Measurements from ENCODE around the gene NWD2. TPM values are rescaled to one million over a fixed set of nuclear protein-coding genes. Genes with fewer than 3 reads are reported as not detected.

Gene NWD2
- total RNA-seq, 1 donor, result not detected

- TF ChIP-seq CTCF (IDR thresholded peaks at IDR 0.05; ENCODE audit: extremely low read depth, low read depth, low read length), result no peak
Observed at GRCh38 chr4:37241647-37242046, 2.9 kb upstream of the NWD2 start.

GRCh38 chr4:37243051-37243450, 1.5 kb upstream of the NWD2 start:
- H3K4me3 ChIP-seq (ENCODE audit: insufficient read depth, low read length), result no peak overlapping the region
- no peaks in the 10 kb centered on the region for H3K79me2 ChIP-seq (ENCODE audit: insufficient read depth, low read length)
- no peaks in the 10 kb centered on the region for H3K36me3 ChIP-seq (ENCODE audit: insufficient read depth, low read length)
- no peak for DNase-seq (ENCODE audit: insufficient read length, low spot score, missing footprints)
- H3K27ac ChIP-seq (ENCODE audit: low read depth, low read length), result no peak overlapping the region
- no peaks in the 10 kb centered on the region for H3K27me3 ChIP-seq (ENCODE audit: insufficient read depth, low read length)
- H4K20me1 ChIP-seq (ENCODE audit: insufficient read depth, low read length), result no peaks in the 10 kb centered on the region
- peaks cover 3% of the 10 kb centered on the region for H3K9me3 ChIP-seq (ENCODE audit: low read depth, low read length)
- TF ChIP-seq CTCF (IDR thresholded peaks at IDR 0.05; ENCODE audit: extremely low read depth, low read depth, low read length), result no peak
- H2AFZ ChIP-seq (ENCODE audit: low read length), result no peak overlapping the region
- H3K4me1 ChIP-seq (ENCODE audit: insufficient read depth, low read length), result no peaks in the 10 kb centered on the region
- H3K4me2 ChIP-seq (ENCODE audit: insufficient read depth, low read length), result no peak overlapping the region

More at GRCh38 chr4:37241647-37242046, 2.9 kb upstream of the NWD2 start:
- no peak overlapping the region for H3K27ac ChIP-seq (ENCODE audit: low read depth, low read length)
- H3K4me3 ChIP-seq (ENCODE audit: insufficient read depth, low read length), result no peak overlapping the region
- no peaks in the 10 kb centered on the region for H4K20me1 ChIP-seq (ENCODE audit: insufficient read depth, low read length)
- no peaks in the 10 kb centered on the region for H3K36me3 ChIP-seq (ENCODE audit: insufficient read depth, low read length)
- DNase-seq (ENCODE audit: insufficient read length, low spot score, missing footprints), result no peak
- H3K79me2 ChIP-seq (ENCODE audit: insufficient read depth, low read length), result no peaks in the 10 kb centered on the region
- H2AFZ ChIP-seq (ENCODE audit: low read length), result no peak overlapping the region
- no peak overlapping the region for H3K4me2 ChIP-seq (ENCODE audit: insufficient read depth, low read length)
- H3K4me1 ChIP-seq (ENCODE audit: insufficient read depth, low read length), result no peaks in the 10 kb centered on the region
- peaks cover 3% of the 10 kb centered on the region for H3K9me3 ChIP-seq (ENCODE audit: low read depth, low read length)
- H3K27me3 ChIP-seq (ENCODE audit: insufficient read depth, low read length), result no peaks in the 10 kb centered on the region

- no peak for DNase-seq (ENCODE audit: insufficient read length, low spot score, missing footprints)
- H2AFZ ChIP-seq (ENCODE audit: low read length), result no peak overlapping the region
- no peak overlapping the region for H3K4me2 ChIP-seq (ENCODE audit: insufficient read depth, low read length)
- no peaks in the 10 kb centered on the region for H3K4me1 ChIP-seq (ENCODE audit: insufficient read depth, low read length)
- H4K20me1 ChIP-seq (ENCODE audit: insufficient read depth, low read length), result no peaks in the 10 kb centered on the region
- no peaks in the 10 kb centered on the region for H3K79me2 ChIP-seq (ENCODE audit: insufficient read depth, low read length)
- no peaks in the 10 kb centered on the region for H3K36me3 ChIP-seq (ENCODE audit: insufficient read depth, low read length)
- TF ChIP-seq CTCF (IDR thresholded peaks at IDR 0.05; ENCODE audit: extremely low read depth, low read depth, low read length), result no peak
- H3K4me3 ChIP-seq (ENCODE audit: insufficient read depth, low read length), result no peak overlapping the region
- H3K9me3 ChIP-seq (ENCODE audit: low read depth, low read length), result peaks cover 3% of the 10 kb centered on the region
- H3K27ac ChIP-seq (ENCODE audit: low read depth, low read length), result no peak overlapping the region
- no peaks in the 10 kb centered on the region for H3K27me3 ChIP-seq (ENCODE audit: insufficient read depth, low read length)
Observed at GRCh38 chr4:37243722-37244582, 591 bp upstream of the NWD2 start.

- H3K36me3 ChIP-seq (ENCODE audit: insufficient read depth, low read length), result no peaks in the 10 kb centered on the region
- no peak for TF ChIP-seq CTCF (IDR thresholded peaks at IDR 0.05; ENCODE audit: extremely low read depth, low read depth, low read length)
- no peak overlapping the region for H3K4me3 ChIP-seq (ENCODE audit: insufficient read depth, low read length)
- H3K27ac ChIP-seq (ENCODE audit: low read depth, low read length), result no peak overlapping the region
- H3K79me2 ChIP-seq (ENCODE audit: insufficient read depth, low read length), result no peaks in the 10 kb centered on the region
- no peaks in the 10 kb centered on the region for H4K20me1 ChIP-seq (ENCODE audit: insufficient read depth, low read length)
- H3K9me3 ChIP-seq (ENCODE audit: low read depth, low read length), result peaks cover 3% of the 10 kb centered on the region
- no peak overlapping the region for H3K4me2 ChIP-seq (ENCODE audit: insufficient read depth, low read length)
- no peaks in the 10 kb centered on the region for H3K4me1 ChIP-seq (ENCODE audit: insufficient read depth, low read length)
- no peak overlapping the region for H2AFZ ChIP-seq (ENCODE audit: low read length)
- no peak for DNase-seq (ENCODE audit: insufficient read length, low spot score, missing footprints)
- H3K27me3 ChIP-seq (ENCODE audit: insufficient read depth, low read length), result no peaks in the 10 kb centered on the region
Observed at GRCh38 chr4:37245391-37245954, 930 bp downstream of the NWD2 start.

Measured in osteoblast (primary cell).